ENCODE data around the gene DNM3. TPM values are rescaled to one million over a fixed set of nuclear protein-coding genes. Genes with fewer than 3 reads are reported as not detected.

DNM3 gene
- total RNA-seq, 1 donor from 2014 or later, result 3.4 TPM

DNA sequence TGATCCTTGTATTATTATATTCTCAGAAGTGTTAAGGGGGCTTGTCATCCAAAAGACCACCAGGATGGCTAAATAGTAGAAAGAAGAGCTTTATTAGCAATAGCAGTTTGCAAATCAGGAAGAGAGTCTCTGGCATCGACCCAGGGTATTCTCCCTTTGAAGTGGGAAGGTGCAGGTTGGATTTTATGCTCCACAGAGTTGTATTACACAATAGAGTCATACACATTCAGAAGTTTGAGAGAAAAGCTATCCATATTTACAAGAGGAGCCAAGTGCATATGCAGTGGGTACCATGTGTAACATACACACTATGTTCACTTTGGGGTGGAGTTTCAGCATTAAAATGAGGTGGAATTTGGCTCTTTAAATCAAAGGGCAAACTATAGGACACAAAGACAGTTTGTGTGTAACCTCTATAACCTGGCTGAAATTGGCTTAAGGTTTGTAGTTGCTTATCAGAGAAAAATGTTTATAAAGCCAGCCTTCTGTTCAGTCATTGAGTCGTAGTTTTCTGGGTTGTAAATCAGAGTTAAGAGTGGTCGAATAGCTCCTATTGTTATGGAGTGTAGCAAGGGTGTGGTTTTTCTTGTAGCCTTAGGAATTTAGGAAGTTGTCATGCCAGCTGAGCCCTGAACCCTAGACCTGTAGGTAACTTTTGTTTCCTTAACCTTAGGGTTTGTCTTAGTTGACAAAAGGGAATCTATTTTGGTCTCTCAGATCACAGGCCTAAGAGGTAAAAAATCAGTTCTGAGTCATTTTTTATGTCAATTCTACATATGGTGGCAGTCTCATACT, 125.3 kb downstream of the DNM3 start:
- no peak for DNase-seq (ENCODE audit: extremely low read depth, low read depth, low spot score)

DNA sequence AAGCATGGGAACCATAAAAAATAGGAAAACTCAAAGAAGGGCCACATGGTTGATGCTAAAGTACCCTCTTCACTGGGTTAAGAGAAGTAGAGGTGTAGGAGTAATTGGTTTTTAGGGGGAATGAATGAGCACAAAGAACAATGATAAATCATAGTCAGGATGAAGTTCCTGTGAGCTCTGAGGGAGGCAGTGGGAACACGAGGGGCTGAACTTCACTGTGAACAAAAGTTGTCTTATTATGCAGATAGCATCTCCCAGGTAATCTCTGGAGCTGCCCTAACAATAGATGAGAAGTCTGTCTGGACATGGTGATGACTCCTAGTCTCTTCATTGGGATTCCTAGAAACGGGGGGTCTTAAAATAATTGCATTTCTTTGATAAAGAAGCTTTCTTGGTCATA, 127.9 kb downstream of the DNM3 start:
- DNase-seq (ENCODE audit: extremely low read depth, low read depth, low spot score), result no peak

DNA sequence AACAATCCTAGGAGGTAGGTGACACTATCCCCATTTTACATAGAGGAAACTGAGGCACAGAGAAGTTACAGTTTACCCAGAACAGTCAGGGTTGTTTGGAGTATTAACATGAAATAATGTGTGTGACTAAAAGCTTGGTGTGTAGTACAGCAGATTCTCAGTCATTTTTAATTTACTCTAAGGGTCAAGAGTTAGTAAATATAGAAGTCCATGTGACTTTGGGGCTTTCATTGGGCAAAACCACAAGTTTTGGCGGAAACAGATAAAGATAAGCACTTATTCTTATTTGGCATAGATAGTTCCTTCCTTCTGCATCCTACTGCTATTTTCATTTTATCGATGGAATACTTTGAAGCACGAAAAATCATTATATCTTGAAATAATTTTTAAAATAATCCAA, 128.5 kb downstream of the DNM3 start:
- DNase-seq (ENCODE audit: extremely low read depth, low read depth, low spot score), result no peak

DNA sequence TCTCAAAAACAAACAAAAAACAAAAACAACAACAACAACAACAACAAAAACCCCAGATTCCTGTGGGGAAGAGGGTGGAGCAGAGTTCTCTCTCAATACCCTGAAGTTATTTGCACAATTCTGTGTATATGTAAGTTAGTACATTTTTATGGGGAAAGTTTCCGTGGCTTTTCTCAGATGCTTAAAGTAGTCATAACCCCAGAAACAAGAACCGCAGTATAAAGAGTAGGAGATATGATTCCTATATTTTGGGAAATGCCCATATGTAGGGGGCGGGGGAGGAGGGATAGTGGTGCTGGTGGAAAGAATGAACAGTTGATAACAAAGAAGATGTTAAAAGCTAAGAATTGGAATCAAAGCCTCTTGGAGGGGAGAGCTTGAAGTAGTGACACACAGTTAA, 131.5 kb downstream of the DNM3 start:
- DNase-seq (ENCODE audit: extremely low read depth, low read depth, low spot score), result no peak

DNA sequence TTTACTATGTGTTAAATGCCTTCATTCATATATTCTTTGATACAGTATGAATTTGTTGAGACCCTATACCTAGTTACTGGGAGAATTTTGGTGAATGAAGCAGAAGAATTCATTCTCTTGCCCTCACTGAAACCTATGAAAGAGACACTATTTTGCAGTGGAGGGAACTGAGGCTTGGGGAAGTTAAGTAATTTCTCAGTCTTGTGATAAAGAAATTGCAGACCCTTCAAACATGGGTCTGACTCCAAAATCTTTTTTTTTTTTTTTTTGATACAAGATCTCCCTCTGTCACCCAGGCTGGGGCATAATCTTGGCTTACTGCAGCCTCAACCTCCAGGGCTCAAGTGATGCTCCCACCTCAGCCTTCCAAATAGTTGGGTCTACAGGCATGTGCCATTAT, 132.1 kb downstream of the DNM3 start:
- no peak for DNase-seq (ENCODE audit: extremely low read depth, low read depth, low spot score)

DNA sequence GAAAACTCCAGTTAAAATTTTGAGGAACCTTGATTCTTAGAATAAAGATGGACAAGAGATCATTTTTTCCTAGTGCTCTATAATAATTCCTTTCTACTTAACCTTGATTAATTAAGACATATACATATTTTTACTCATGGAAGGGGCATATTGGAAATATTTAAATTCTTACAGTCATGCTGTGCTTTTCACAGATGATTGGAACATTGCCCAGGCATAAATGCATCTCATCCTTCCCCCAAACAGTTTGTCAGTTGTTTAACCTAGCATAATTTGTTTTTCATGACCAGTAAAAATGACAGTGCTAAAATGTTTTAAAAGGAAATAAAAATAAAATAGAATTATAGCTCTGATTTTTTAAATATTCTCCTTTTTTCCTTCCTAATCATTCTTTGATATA, 140.0 kb downstream of the DNM3 start:
- DNase-seq (ENCODE audit: extremely low read depth, low read depth, low spot score), result no peak

DNA sequence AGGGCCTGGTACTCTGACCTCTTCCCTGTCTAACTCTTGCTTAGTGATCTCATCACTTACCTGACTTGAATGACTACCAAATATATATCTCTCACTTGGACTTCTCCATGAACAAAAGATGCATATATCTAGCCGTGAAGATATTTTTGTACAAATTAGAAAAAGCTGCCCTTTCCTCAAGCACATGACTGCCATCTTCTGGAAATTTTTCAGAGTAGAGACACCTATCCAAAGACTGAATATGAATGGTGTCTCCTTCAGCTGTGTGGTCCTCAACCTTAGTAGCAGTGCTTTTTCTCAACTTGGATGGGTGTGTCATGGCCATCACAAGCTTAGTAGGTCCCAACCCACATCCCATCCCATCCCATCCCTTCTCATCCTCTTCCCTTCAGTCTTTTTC, 142.3 kb downstream of the DNM3 start:
- no peak for DNase-seq (ENCODE audit: extremely low read depth, low read depth, low spot score)

DNA sequence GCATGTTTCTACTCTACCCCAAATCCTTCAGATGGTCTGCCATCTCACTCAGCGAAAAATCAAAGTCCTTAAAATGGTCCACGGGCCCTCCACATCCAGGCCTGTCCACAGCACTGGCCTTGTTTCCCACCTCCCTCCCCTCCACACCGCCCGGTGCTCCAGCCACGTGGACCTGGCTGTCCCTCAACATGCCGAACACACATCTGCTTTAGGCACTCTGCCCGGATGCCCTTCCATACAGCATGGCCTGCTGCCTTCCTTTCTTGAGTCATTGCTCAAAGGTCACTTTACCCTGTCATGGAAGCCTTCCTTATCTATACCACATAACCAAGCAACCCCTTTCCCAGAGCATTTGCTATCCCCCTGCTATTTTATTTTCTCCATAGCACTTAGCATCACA, 143.0 kb downstream of the DNM3 start:
- DNase-seq (ENCODE audit: extremely low read depth, low read depth, low spot score), result no peak

DNA sequence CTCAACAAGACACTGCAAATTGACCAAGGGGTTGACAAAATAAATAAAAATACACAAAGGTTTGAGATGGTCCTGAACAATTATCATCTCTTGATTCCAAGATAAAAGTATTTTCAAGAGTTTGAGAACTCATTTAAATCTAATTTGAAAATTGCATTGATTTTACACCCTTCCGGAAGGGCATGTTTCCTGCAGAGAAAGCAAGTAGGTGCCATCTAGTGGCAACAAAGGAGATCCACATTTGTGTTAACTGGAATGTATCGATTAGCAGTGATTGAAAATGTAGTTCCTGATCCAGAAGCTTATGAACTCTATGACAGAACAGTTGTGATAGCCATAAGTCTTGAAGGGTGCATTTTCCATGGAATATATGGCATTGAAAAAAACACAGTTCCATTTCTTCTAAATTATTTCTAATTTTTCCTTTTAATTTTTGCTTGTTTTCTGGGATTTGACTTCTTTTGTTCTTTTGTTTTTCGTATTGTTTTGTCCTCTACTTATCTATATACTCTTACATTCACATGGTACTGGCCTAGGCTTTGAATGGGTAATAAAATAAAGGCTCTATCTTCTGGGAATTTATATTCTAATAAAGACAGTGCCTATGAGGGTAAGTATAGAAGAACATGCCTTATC, 143.7 kb downstream of the DNM3 start:
- DNase-seq (ENCODE audit: extremely low read depth, low read depth, low spot score), result no peak

DNA sequence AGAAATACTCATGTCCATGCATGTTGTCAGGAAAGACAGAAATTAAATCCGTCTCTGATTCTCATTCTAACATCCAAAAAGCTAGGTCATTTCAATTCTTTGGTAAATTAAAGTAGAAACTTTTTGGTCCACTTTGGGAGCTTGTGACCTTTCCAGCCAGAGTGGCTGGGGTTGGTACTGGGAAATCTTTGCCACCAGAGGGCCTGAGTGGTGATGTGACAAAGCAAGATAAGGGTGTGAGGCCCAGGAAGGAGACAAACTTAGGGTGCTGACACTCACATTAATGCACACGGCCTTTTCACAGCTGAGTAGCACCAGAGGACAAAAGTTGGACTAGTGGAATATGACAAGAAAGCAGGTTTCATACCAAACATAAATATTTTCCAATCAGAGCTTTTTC, 144.3 kb downstream of the DNM3 start:
- no peak for DNase-seq (ENCODE audit: extremely low read depth, low read depth, low spot score)

DNA sequence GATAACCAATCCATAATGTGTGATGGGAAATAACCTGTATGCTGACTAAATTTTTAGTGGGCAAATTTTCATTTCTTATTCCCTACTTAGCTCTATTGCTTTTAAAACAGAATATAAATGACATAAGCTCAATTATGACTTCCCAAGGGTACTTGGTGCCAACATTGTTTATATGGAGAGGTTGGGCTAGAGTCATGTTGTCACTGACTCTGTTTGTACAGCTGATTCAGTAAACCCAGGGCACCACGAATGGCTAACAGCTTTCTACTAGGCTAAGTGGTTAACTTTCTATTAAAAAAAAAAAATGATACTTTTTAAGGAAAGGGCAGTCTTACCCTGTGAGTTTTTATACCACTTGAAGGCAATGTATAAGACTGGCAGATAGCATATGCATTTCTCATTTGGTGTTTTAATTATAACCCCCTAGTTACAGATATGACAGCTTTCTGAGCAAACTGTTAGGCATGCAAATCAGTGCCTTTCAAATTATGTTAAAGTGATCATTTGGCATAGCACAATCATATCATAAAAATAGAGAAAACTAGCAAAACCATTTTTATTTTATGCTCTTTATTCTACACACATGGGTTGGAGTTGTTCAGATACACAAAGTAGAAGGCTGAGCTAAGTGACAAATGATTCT, 147.1 kb downstream of the DNM3 start:
- no peak for DNase-seq (ENCODE audit: extremely low read depth, low read depth, low spot score)

DNA sequence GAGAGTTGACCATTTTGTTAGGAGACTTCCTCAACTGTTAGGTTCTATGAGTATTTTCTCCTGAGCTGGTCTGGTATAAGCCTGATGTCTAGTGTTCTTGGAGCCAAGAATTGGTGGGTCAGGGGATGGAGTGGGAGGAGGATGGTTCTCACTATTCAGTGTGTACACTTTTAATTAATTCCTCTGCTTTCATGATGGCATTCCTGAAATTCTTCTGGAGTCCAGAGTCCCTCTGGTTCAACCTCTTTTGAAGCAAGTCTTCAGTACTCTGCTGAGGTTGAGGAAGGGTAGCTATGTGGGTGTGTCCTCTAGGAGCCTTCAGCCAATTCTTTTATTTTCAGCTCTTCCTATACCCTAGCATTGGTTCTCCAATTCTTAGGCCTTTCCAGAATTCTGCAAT, 149.1 kb downstream of the DNM3 start:
- DNase-seq (ENCODE audit: extremely low read depth, low read depth, low spot score), result no peak

DNA sequence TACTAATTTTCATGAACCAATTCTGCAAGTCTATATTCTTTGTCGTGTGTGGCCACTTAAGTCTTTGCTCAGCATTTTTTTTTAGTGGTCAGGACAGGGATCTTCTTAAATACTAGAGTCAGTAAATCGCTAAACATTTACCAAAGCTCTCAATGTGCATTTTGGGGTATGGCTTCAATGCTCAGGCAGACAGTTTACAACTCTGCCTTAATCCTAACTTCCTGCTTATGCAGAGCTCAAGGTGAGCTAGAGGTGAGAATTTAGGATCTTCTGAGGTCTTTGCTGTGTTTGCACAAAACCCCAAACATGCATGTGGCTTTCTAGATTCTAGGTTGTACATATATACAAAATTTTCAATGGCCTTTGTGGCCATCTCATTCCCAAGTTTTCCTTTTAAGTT, 153.0 kb downstream of the DNM3 start:
- no peak for DNase-seq (ENCODE audit: extremely low read depth, low read depth, low spot score)

DNA sequence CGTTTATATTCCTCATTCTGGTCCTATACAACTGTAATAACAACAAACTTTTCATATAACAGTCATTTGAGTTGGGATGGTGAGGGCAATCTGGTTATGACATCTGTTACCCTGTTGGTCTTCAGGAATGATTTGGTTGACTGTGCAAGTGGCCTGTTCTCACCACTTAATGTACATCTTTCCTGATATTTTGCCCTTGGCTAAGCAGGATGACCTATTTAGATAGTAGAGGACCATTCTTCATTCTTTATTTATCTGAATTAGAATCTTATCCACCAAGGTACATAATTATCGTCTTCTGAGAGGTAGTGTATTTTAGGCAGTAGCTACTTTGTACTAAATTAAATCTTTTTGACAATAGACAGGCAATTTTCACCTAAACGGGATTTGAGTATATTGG, 154.3 kb downstream of the DNM3 start:
- DNase-seq (ENCODE audit: extremely low read depth, low read depth, low spot score), result no peak

DNA sequence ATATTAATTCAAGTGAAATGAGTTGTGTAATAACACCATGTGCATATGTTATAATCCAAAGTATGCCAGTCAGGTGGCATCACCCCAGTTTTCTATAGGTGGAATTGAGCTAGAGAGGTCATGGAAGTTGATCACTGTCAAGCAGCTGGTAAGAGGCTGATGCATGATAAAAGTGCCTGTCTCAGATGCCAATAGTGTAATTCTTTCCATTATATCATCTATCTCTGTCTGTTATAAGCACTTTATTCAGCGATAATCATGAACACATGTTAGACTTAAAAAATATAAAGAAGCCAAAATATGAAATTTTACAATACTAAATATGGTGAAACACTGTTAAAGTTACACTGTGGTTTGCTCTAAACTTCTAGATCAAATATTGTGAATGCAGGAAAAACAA, 156.6 kb downstream of the DNM3 start:
- no peak for DNase-seq (ENCODE audit: extremely low read depth, low read depth, low spot score)

DNA sequence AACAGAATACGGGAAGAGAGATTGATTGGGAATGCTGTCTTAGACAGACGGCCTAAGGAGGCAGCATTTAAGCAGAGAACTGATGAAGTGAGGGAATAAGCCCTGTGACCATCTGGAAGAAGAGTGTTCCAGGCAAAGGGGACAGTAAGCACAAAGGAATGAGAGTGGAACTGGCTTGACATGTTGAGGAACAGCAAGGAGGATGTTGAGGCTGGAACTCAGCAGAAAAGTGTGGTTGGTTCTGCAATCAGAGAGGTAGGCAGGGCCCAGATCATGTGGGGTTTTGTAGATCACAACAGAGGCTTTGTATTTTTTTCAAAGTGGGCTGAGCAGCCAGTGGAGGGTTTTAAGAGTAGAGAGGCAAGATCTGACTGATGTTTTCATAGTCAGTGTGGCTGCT, 157.4 kb downstream of the DNM3 start:
- no peak for DNase-seq (ENCODE audit: extremely low read depth, low read depth, low spot score)

DNA sequence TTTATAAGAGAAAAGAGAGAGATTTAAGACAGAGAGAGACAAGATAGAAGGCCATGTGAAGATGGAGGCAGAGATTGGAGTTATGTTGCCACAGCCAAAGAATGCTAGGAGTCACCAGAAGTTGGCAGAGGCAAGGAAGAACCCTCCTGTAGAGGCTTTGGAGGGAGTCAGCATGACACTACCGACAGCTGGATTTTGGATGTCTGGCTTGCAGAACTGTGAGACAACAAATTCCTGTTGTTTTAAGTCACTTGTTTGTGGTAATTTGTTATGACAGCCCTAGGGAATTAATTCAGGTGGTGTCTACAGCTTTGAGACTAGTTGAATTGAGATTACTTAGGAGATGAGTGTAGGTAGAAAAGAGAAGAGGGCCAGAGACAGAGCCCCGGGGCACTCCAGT, 158.5 kb downstream of the DNM3 start:
- DNase-seq (ENCODE audit: extremely low read depth, low read depth, low spot score), result no peak

DNA sequence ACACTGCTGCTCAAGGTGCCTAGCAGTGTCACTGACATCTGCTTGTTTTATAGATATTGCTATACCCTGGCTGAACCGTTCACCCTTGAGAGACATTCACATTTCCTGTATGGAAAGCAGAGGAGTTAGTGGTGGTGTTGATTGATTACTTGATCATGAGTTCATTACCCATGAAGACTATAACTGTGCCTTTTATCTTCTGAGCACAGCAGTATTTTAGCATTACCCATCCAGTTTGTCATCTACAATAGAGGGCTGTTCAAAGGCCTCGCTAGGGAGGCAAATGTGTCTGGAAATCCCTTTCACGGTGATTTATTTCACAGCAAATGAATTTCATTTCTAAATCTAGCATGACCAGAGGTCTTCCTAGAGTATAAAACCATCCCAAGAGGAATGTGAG, 160.0 kb downstream of the DNM3 start:
- no peak for DNase-seq (ENCODE audit: extremely low read depth, low read depth, low spot score)

DNA sequence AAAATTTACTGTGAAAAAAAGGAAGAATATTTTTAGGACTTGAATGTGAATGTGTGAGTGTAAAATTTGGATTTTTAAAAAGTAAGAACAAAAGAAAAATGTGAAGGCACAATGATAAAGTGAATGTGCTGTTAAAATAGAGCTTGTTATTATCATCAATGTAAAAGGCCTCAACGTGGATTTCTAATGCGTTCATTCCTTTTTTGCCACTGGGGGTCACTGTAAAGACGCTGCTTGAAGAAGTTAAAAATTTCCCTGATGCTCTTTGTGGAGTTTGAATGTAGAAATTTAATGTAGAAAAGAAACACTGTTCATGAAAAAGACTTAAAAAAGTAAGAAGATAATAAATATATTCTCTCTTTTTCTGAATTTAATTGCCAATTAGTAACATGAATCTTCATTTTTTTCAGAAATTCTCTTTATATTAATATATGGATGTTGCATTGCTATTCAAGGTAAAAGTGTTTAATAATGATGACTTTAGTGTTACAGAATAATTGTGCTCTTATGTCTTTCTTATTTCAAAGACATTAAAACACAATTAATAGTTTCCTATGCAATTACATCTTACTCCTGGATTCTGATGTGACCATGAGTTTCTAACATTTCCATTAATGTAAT, 161.5 kb downstream of the DNM3 start:
- peak; percentile 42 for DNase-seq (ENCODE audit: extremely low read depth, low read depth, low spot score)

DNA sequence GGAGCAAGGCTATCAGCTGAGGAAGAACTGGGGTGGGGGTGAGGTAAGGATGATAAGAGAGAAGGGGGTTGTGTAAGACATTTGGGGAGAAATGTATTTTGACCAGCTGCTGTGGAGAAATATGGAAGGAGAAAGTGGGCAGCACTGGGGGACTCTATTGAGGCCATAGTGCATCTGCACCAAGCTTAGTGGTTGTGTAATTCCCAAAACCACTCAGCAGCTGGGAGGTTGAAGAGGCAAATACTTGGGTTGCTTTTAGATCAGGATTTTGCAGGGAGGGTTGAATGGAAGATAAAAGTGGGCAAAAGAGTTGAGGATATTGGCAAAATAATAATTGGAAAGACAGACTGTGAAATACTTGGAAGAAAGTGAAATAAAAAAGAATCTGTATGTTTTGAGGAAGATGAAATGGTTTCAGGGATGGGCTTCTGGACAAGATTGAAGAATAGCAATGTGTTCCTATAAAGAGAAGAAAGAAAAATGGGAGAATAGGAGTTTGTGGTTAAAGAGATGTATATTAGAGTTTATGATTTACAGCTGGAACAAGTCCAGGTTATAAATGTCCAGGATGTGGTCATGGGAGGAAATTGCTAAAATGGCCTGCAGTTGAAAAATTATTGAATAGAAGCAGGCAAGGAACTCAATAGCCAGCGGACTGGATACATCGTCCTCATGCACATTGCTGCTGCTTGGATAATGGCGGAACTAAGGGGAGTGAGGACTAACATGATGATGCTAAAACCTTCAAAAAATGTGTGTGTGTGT, 162.7 kb downstream of the DNM3 start:
- no peak for DNase-seq (ENCODE audit: extremely low read depth, low read depth, low spot score)

DNA sequence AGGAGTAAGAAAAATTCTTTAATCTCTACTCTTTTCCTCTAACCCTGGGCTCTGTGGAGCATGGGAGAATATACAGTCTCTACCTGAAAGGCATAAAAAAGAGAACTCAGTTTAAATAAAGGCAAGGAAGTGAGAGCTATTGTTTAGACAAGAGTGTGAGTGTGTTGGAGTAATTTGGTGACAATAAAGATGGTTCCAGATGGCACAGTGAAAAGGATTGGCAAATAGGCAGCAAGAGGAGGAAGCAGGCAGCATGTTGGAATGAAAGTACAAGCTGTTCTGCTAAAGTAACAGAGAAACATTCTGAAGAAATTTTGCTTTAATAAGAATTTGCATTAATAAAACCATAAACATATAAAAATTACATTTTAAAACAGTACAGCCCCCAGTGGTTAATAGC, 163.4 kb downstream of the DNM3 start:
- no peak for DNase-seq (ENCODE audit: extremely low read depth, low read depth, low spot score)

Data from glomerular endothelial cell (primary cell).